Measurements from ENCODE around the gene LPCAT4.

DNA sequence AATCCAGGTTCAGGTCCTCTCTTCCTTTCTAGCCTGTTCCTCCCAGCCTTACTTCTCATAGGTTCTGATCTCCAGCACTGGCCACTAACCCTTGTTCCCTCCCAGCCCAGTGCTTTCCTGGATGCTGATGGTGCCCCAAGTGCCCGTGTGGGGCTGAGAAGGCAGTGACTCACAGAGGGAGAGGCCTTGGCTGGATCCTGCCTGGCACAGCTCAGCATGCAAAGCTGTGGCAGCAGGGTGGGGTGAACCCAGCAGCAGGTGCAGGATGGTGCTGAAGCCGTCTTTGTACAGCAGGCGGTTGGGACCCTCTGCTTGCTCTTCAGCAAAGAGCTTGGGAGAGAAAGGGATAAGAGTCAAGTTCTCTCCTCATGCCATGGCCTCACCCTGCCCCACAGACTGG, 7.6 kb downstream of the LPCAT4 start:
- TF ChIP-seq, protein P1, sequence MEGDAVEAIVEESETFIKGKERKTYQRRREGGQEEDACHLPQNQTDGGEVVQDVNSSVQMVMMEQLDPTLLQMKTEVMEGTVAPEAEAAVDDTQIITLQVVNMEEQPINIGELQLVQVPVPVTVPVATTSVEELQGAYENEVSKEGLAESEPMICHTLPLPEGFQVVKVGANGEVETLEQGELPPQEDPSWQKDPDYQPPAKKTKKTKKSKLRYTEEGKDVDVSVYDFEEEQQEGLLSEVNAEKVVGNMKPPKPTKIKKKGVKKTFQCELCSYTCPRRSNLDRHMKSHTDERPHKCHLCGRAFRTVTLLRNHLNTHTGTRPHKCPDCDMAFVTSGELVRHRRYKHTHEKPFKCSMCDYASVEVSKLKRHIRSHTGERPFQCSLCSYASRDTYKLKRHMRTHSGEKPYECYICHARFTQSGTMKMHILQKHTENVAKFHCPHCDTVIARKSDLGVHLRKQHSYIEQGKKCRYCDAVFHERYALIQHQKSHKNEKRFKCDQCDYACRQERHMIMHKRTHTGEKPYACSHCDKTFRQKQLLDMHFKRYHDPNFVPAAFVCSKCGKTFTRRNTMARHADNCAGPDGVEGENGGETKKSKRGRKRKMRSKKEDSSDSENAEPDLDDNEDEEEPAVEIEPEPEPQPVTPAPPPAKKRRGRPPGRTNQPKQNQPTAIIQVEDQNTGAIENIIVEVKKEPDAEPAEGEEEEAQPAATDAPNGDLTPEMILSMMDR (IDR thresholded peaks at IDR 0.05 in 4 of 5, conservative IDR thresholded peaks at IDR 0.05 in 1 of 5), result no peak
- TF ChIP-seq POLR2A (IDR thresholded peaks at IDR 0.05), result no peak

Measured in gastrocnemius medialis (tissue), 4 donors.